GM18498 (cell line): ENCODE results near the gene FBXW4.

ENCODE experiments used
- ATAC-seq: cut with Tn5 transposase; IDR thresholded peaks from one replicate; pipeline ENCODE4 v1.9.1; 2021; ENCODE audit warnings: mild to moderate bottlenecking, moderate library complexity; ENCODE audit not compliant: unreplicated experiment

Gene FBXW4

GRCh38 chr10:101569622-101570427 is 125.1 kb downstream of the FBXW4 start:
- peak; percentile 77 for ATAC-seq

- ATAC-seq, result no peak
Observed at GRCh38 chr10:101569323-101569621, 125.7 kb downstream of the FBXW4 start.

- no peak for ATAC-seq
Observed at GRCh38 chr10:101568054-101568745, 126.8 kb downstream of the FBXW4 start.

DNA sequence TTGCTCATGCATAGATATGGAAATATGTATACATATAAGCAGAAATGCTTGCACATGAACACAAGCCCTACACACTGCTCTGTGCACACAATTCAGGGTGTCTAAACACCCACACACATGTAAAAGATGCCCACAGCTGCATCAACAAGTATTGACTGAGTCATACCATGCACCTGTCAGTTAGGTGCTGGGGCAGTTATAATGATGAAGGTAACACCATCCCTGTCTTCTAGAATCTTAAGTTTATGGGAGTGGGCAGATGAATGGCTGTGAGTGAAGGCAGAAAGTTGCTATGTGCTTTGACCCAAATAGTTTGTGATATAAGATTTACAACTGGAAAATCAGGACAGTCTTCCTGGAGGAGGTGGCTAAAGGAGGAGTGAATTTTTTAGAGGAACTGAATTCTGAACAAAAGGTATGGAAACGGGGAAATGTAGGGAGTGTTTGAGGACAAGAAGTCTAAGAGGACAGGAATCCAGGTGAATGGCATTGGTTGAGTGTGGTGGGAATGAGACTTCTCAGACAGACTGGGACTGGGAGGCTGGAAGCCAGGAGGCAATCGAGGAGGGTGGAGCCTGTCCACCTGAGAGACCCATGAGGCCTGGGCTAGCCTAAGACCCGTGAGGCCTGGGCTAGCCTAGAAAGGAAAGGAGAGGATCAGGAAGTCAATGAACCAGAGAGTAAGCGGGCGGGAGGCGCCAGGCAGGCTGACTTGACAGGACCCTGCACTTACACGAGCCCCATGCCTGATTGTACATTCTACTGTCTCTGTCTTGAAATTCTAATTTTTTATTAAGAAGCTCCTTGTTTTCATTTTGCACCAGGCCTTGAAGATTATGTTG is 127.6 kb downstream of the FBXW4 start:
- ATAC-seq, result no peak

DNA sequence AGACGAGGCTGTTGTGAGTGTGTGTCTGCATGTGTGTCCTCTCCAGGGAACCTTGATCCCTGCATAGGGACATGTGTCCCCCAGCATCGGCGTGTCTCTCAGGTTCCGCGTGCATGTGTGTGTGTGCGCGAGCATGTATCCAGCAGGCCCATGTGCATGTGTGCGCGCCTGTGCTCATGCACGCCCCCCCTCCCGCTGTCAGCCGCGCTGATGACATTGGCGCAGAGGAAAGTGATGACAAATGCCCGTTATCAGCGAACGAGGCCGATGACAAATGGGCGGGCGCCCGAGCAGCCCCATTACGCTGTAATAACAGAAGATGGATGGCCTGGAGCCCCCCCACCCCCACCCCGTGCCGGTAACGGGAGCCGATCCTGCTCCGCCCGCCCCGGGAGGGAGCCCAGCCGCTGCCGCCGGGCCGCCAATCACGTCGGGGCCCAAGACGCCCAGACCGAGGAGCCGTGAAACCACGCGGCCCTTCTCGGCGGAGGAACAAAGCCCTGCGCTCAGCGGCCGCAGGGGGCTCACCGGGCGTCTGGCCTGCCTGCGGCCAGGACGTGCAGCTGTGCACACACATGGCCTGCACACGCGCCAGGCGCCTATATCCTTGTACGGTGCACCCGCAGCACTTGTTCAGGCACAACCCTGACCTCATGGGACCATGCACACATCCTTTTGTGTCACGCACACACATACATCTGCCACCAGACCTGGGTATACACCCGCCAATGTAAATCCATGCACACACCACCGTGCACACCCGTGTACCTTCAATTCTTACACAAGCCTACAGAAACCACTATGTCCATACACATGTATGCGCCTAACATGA is 128.4 kb downstream of the FBXW4 start:
- ATAC-seq, result no peak

GRCh38 chr10:101565936-101566332 is 129.0 kb downstream of the FBXW4 start:
- no peak for ATAC-seq

GRCh38 chr10:101565370-101565900 is 129.5 kb downstream of the FBXW4 start:
- ATAC-seq, result no peak

DNA sequence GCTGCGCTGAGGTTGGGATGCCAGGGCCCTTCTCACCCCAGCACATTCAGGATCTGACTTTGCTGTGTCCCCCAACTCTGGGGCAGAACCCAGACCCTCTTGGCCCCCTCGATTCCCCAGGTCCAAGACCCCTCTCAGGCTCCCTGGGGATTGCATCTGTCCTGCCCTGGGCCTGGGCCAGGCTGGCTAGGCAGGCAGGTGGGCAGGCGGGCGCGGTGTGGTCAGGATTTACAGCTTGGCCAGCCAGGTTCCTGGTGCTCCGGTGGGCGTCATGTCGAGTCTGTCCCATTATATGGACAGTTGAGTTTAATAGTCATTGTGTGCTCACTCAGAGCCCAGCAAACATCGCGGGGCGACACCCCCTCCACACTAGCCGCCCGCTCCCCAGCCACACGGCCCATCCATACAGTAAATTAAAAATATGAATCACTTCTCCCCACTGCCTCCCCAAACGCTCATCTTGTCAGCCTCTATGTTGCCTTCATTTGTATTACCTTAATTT is 130.4 kb downstream of the FBXW4 start:
- no peak for ATAC-seq

DNA sequence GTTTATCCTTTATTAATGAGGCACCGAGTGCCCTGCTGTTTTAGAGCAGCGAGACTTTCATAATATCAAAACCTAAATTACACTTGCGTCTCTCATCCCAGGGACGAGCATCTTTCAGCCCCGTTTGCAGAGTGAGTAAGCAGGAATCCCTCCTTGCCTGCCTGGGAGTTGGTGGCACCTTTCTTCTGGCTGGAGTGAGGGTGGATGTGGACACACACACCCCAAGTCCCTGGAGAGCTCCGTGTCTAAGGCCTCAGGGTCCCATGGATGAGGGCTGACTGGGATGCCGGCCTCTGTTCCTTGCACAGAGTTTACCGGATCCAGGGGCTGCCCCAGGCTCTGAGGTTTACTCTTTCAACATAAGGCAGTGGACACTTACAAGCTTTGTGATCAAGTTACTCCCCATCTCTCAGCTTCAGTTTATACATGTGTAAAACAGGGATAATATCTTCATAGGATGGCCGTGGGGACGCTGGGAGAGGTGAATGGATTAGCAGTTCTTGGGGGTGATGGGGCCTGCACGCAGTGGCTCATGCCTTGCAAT is 131.4 kb downstream of the FBXW4 start:
- no peak for ATAC-seq

GRCh38 chr10:101563007-101563406 is 132.0 kb downstream of the FBXW4 start:
- ATAC-seq, result no peak

DNA sequence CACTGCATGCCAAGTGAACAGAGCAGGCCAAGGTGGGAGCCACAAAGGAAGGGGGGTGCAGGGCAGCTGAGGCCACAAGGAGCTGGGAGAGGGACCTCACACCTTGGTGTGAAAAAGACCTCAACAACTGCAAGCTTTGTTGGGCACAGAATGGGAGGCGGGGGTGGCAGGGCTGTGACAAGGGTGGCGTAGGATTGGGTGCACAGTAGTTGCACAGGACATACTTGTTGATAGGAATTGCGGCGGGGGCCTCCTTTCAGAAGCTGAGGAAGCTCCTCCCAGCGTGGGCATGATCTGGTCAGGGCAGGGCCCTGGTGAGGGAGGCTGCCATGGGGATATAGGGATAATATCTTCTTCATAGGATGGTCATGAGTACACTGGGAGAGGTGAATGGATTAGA is 132.7 kb downstream of the FBXW4 start:
- no peak for ATAC-seq

- ATAC-seq, result no peak
Observed at GRCh38 chr10:101561068-101561915, 133.7 kb downstream of the FBXW4 start.
